ENCODE measurements around the gene FCHSD2. TPM values are rescaled to one million over a fixed set of nuclear protein-coding genes. Genes with fewer than 3 reads are reported as not detected.
A peak's percentile ranks its signal among the peaks of the same experiment; 100 is the strongest.
"Not testable (repeated sequence)": the region's sequence is repeated elsewhere in the genome, so short reads cannot be mapped to it uniquely, and the experiment has no call there.

Gene FCHSD2
- total RNA-seq, 1 experiment from 2014 or later = 11.0 TPM

DNA sequence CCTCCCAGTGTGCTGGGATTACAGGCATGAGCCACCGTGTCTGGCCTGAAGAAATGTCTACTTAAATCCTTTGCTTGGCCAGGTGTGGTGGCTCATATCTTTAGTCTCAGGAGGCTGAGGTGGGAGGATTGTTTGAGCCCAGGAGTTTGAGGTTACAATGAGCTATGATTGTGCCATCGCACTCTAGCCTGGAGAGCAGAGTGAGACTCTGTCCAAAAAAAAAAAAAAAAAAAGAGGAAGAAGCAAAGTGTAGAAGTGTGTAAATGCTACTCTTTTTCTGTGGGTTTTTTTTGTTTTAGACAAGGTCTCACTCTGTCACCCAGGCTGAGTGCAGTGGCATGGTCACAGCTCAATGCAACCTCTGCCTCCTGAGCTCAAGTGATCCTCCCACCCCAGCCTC, 334.3 kb downstream of the FCHSD2 start:
- in situ Hi-C loops (cut with HindIII; ENCODE audit: low sequenced_read_pairs) = no loop called here
- DNase-seq (ENCODE audit: low spot score) = no peak

DNA sequence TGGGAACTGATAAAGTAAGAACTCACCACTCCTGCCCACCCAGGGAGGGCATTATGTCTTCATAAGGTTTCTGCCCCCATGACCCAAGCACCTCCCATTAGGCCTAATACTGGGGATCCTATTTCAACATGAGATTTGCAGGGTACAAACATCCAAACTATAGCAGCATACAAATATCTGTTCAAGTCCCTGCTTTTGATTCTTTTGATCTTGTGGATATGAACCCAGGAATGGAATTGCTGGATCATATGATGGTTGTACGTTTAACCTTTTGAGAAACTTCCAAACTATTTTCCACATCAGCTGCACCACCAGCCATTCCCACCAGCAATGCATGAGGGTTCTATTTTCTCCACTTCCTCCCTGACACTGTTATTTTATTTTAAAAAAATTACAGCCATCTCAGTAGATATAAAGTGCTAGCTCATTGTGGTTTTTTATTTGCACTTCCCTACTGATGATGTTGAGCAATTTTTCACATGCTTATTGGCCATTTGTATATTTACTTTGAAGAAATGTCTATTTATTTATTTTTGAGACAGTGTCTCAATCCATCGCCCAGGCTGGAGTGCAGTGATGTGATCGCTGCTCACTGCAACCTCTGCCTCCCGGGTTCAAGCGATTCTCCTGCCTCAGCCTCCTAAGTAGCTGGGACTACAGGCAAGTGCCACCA, 335.0 kb downstream of the FCHSD2 start:
- DNase-seq (ENCODE audit: low spot score) = no peak
- in situ Hi-C loops (cut with HindIII; ENCODE audit: low sequenced_read_pairs) = no loop called here

DNA sequence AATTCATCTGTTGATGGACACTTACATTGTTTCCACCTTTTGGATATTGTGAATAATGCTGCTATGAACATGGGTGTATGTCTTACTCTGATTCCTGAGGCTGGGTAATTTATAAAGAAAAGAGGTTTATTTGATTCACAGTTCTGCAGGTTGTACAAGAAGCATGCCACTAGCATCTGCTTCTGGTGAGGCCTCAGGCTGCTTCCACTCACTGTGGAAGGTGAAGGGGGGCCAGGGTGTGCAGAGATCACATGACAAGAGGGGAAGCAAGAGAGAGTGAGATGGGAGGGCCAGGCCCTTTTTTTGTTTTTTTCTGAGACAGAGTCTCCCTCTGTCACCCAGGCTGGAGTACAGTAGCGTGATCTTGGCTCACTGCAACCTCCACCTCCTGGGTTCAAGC, 335.7 kb downstream of the FCHSD2 start:
- DNase-seq (ENCODE audit: low spot score); in situ Hi-C loops (cut with HindIII; ENCODE audit: low sequenced_read_pairs): not testable (repeated sequence)

DNA sequence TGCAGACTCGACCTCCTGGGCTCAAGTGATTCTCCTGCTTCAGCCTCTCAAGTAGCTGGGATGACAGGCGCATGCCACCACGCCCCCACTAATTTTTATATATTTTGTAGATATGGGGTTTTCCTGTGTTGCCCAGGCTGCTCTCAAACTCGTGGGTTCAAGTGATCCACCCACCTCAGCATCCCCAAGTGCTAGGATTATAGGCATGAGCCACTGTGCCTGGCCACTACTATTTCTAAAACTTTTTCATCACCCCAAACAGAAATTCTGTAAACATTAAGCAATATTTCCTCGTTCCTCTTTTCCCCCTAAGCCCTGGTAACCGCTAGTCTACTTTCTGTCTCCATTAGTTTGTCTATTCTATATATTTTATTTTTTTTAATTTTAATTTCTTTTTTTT, 336.9 kb downstream of the FCHSD2 start:
- in situ Hi-C loops (cut with HindIII; ENCODE audit: low sequenced_read_pairs) = no loop called here
- DNase-seq (ENCODE audit: low spot score) = no peak

DNA sequence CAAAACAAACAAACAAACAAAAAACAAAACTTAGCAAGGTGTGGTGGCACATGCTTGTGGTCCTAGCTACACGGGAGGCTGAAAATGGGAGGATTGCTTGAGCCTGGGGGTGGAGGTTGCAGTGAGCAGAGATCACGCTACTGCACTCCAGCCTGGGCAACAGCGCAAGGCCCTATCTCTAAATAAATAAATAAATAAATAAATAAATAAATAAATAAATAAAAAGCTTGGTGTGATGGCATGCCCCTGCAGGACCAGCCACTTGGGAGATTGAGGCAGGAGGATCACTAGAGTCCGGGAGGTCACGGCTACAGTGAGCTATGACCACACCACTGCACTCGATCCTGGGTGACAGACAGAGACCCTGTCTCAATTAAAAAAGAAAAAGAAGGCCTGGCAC, 339.3 kb downstream of the FCHSD2 start:
- in situ Hi-C loops (cut with HindIII; ENCODE audit: low sequenced_read_pairs) = no loop called here

DNA sequence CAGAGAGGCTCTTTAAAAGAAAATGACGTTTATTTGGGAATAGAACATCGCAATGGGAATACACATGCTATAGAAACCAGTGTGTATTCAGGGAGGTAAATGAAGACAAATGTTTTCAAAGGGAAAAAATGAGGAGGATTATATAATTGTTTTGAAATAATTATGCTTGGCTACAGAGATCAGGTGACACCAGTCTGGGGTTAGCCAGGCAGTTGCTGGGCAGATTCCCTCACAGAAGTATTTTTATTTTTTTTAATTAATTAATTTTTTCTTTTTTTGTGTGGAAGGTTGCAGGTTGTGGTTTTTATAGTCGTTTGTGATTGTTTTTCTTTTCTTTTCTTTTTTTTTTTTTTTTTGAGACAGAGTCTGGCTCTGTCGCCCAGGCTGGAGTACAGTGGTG, 342.7 kb downstream of the FCHSD2 start:
- DNase-seq (ENCODE audit: low spot score) = no peak
- in situ Hi-C loops (cut with HindIII; ENCODE audit: low sequenced_read_pairs) = no loop called here

More for the DNA sequence above, 339.3 kb downstream of the FCHSD2 start:
- no peak for DNase-seq (ENCODE audit: low spot score)

DNA sequence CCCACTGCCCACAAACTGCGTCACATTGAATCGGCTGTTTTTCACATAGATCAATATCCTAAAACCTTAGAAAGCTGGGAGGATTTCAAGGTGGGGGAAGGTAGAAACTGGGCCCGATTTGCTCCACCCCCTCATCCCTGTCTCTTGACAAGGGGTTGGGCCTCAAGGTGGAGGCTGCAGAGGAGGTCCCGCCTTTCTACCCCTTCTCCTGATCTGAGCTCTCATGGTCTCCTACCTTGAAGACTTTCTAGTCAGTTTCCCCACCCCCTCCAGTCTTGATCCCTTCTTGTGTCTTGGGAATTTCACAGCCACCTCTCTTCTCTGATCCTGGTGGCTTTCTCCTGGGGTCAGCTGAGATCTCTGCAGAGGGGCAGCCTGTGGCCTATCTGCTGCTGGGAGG, 343.8 kb downstream of the FCHSD2 start:
- DNase-seq (ENCODE audit: low spot score) = no peak
- in situ Hi-C loops (cut with HindIII; ENCODE audit: low sequenced_read_pairs) = no loop called here

DNA sequence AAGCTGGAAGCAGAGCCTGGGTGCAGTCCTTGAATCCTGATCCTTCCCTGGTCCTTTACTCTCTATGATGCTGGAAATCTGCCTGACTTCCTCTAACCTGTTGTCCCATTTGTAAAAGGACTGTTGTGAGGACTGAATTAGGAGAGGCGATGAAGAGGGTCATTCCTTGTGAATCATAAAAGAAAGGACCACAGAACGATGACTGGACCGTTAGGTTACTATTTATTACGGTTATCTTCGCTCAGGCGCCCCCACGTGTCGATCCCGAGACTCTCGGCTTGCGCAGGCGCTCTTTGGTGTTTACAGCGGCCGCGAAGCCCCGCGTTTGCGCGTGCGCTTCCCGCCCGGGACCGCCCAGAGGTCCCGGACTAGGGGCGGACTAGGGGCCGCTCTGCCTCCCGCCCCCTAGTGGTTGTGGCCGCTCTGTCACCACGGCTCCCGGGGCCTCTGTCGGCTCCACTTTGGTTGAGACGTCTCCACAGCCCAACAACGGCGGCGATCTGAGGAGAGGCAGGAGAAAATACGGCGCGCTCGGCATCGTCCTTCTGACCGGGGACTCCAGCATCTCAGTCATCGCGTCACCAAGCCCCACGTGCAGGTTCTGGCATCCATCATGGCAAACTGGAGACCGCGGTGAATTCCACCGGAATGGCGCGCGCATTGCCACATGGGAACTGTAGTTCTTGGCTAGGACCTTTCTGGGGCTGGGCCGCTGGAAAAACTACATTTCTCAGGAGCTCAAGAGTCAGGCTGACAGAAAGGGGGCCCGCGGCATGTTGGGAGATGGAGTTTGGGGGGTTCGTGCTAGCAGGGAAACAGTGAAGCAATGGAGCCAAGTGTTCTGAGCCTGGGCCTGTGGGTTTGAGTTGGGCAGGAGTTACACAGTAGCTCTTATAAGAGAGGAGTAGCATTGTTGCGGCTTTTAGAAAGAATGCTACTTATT, 348.4 kb downstream of the FCHSD2 start, which contains the start of gene STARD10:
TSS of gene STARD10 (minus strand) at position 623 of the 943 bp plus-strand sequence. CDS start 12,866 bp downstream, outside the sequence.
- peak; percentile 99 for DNase-seq (ENCODE audit: low spot score)
- in situ Hi-C loops (cut with HindIII; ENCODE audit: low sequenced_read_pairs) = no loop called here

DNA sequence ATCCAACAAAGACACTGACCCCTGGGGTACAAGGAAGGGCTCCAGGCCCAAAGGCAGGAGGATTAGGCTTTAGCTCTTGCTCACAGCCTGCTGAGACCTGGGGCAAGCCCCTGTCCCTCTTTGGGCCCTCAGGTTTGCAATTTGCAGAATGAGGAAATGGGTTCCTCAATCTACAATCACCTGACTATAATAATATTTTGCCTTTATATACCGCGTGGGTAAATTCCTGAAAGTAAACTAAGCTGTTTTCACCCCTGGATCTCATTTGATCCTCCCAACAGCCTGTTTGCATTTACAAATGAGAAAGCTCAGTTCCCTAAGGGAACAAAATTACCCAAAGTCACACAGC, 349.1 kb downstream of the FCHSD2 start:
- DNase-seq (ENCODE audit: low spot score) = no peak

DNA sequence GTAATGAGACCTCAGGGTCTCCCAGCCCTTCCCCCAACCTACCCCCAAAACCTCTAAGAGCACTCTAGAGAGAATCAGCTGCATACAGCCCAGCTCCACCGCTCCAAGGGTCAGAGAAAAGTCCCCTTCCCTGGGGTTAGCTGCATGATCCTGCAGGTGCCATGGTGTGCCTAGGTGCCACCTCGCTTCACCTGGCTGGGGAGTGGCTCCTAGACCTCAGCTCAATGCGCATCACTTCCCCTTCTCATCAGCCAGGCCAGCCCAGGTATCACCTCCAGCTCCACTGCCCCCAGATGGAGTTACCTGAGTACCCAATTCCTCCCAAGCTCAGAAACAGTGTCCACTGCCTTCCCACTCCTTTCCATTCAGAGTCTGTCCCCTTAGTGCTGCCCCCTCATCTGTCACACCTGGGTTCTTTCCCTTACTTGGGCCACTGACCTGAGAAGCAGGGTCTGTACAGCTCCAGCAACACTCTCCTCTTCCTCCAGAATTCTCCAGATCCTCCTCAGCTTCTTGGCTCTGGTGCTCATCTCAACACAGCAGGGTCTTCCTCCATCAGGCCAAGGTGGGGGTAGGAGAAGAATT, 349.6 kb downstream of the FCHSD2 start:
- no peak for DNase-seq (ENCODE audit: low spot score)
- in situ Hi-C loops (cut with HindIII; ENCODE audit: low sequenced_read_pairs) = no loop called here

More for the DNA sequence above, 349.1 kb downstream of the FCHSD2 start:
- in situ Hi-C loops (cut with HindIII; ENCODE audit: low sequenced_read_pairs) = no loop called here

DNA sequence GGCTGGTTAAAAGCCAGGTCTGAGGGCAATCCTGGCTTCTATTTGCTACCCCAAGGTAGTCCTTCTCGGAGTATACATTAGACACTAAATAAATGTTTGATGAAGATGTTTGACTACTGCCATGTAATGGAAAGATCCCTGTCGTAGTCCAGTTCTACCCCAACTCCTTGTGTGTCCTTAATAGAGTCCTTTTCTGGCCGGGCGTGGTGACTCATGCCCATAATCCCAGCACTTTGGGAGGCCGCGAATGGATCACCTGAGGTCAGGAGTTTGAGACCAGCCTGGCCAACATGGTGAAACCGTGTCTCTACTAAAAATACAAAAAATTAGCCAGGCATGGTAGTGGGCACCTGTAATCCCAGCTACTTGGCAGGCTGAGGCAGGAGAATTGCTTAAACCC, 350.9 kb downstream of the FCHSD2 start:
- DNase-seq (ENCODE audit: low spot score); in situ Hi-C loops (cut with HindIII; ENCODE audit: low sequenced_read_pairs): not testable (repeated sequence)

DNA sequence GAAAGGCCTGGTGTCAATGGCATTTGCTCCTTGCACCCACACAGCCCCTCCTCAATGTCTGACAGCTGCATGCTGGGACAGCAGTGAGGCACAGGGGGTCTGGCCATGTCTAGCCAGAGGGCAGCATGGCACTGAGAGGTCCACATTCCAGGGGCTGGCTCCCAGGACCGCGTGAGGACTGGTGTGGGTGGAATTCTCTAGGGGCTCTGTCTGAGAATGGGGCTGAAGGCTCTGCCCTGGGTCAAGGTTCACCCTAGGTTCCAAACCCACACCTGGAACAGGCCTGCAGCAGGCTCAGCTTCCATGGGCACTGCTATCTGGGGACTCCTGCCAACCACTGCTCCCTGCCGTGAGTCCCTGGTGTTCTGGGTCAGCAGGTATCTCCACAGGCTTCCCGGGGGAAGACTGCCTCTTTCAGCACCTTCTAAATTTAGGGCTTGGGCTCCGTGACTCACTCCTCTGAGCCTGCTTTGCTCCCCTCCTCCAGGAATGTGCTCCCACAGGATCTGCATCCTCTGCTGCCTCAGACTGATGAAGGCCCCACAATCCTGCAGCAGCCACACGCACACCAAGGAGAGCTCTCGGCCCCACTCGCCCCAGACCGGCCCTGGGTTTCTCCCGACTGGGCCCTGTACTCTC, 352.5 kb downstream of the FCHSD2 start:
- no peak for DNase-seq (ENCODE audit: low spot score)
- in situ Hi-C loops (cut with HindIII; ENCODE audit: low sequenced_read_pairs) = no loop called here

DNA sequence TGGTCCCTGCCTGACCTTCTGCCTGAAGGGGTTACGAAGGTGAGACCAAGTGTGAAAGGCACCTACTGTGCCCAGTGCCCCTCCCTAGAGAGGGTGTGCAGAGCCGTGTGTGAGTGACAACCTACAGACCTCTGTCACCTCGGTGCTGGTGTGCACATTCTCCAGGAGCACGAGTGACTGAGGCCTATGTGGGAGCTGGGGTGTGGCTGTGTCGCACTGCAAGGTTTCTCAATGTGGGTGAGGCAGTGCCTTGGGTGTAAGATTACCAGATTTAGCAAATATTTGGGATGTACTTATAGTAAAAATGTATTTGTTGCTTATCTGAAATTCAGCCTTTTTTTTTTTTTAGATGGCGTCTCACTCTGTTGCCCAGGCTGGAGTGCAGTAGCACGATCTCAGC, 353.9 kb downstream of the FCHSD2 start:
- in situ Hi-C loops (cut with HindIII; ENCODE audit: low sequenced_read_pairs) = no loop called here
- no peak for DNase-seq (ENCODE audit: low spot score)

DNA sequence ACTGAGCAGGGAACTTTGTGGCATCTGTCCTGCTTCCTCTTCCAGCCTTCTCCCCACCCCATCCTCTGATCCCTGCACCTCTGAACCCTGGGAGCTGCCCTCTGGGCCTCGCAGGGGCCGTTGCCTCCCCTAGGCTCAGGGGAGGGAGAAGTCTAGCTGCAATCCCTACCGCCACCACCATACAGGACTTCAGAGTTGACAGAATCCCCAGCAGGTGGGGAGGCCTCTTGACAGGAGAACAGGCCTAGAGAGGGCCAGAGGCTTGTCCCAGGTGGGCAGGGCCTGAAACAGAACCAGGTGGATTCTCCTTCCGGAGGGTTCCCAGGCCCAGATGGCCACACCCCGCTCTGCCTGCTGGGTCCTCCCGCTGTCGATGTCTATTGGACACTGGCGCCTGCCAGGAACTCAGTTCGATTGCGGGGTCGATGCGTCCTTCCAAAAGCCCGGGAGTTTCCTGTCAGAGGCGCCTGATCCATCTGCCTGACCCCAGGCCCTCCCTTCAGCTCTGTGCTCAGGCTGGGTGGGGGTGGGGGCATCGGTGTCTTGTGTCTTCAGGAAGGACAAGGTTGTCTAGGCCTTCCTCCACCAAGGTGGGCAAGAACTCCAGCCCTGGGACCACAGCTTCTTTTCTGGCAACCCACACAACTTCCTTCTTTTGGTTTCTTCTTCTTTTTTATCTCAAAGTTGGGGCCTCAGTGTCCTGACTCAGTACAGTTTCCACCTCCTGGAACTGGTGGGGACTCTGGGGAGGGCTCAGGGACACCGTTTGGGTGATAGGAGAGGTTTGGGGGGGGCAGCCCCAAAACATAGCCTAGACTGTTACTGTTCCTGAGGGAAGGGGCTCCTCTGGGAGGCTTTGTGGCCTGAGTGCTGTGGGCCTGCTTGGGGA, 354.7 kb downstream of the FCHSD2 start:
- in situ Hi-C loops (cut with HindIII; ENCODE audit: low sequenced_read_pairs) = no loop called here
- no peak for DNase-seq (ENCODE audit: low spot score)

Other genes starting within 250 kb of the FCHSD2 start
- not detected in 2 replicates for gene P2RY2, start 76.0 kb upstream of the FCHSD2 start, total RNA-seq (2014; rRNA removed; shearing (Covaris generic))
- gene P2RY6, start 130.0 kb upstream of the FCHSD2 start, total RNA-seq (2014; rRNA removed; shearing (Covaris generic)) = not detected in 2 replicates
- gene ARHGEF17, start 166.0 kb upstream of the FCHSD2 start, total RNA-seq (2014; rRNA removed; shearing (Covaris generic)) = 19.9 and 31.0 TPM in 2 replicates
- gene RELT, start 234.1 kb upstream of the FCHSD2 start, total RNA-seq (2014; rRNA removed; shearing (Covaris generic)) = 6.2 and 6.7 TPM in 2 replicates